Hepatocyte (in vitro differentiated cells): Measurements from ENCODE around the gene C5orf24.

Source experiments
- CTCF ChIP-seq: fragments of 200-600 bp; sonication (generic); IDR thresholded peaks from 2 replicates; pipeline ENCODE4 v1.5.1; 2016; ENCODE audit warnings: antibody characterized with exemption, mild to moderate bottlenecking; ENCODE audit not compliant: poor library complexity
- EZH2 ChIP-seq: fragments of 200-600 bp; sonication (generic); IDR thresholded peaks from 2 replicates; pipeline ENCODE4 v1.6.1; 2016; ENCODE audit warnings: antibody characterized with exemption, mild to moderate bottlenecking, borderline replicate concordance

- no peak for TF ChIP-seq CTCF
- TF ChIP-seq EZH2, result no peak
Measured at GRCh38 chr5:134902071-134902801, 56.5 kb downstream of the C5orf24 start.
